SK-N-SH treated with all-trans-retinoic acid at 6 μM for 48 hours (cell line): ENCODE results near the gene TEKT3.

Experiments
- ATAC-seq: fragments of 200-7000 bp; cut with Tn5 transposase; 3 replicates; pipeline ENCODE4 v1.9.1; 2020; ENCODE audit warnings: mild to moderate bottlenecking, moderate library complexity
- ARNTL ChIP-seq: fragments of 450-650 bp; formaldehyde crosslinking; IDR thresholded peaks from 2 replicates; pipeline ENCODE4 v1.5.0; 2020; ENCODE audit warnings: low read depth, mild to moderate bottlenecking, moderate library complexity, borderline replicate concordance
- BACH2 ChIP-seq: fragments of 250-450 bp; sonication (Bioruptor Pico); IDR thresholded peaks from 2 replicates; pipeline ENCODE4 v1.9.0; 2021; ENCODE audit warnings: mild to moderate bottlenecking, borderline replicate concordance
- CREB5 ChIP-seq: fragments of 250-450 bp; sonication (Bioruptor Pico); IDR thresholded peaks from 2 replicates; pipeline ENCODE4 v1.5.1; 2020; ENCODE audit warnings: low read depth, mild to moderate bottlenecking, moderate library complexity
- CSDC2 ChIP-seq: fragments of 250-450 bp; sonication (Bioruptor Pico); IDR thresholded peaks from 2 replicates; pipeline ENCODE4 v1.5.0; 2020; ENCODE audit warnings: mild to moderate bottlenecking, moderate library complexity
- CSRNP3 ChIP-seq: fragments of 250-450 bp; sonication (Bioruptor Pico); IDR thresholded peaks from 2 replicates; pipeline ENCODE4 v1.5.1; 2021; ENCODE audit warnings: mild to moderate bottlenecking, moderate library complexity
- ESRRG ChIP-seq: fragments of 250-450 bp; sonication (Bioruptor Pico); IDR thresholded peaks from 2 replicates; pipeline ENCODE4 v1.6.1; 2021; ENCODE audit warnings: mild to moderate bottlenecking
- GLIS3 ChIP-seq: fragments of 250-450 bp; sonication (Bioruptor Pico); IDR thresholded peaks from 2 replicates; pipeline ENCODE4 v1.5.0; 2020; ENCODE audit warnings: mild to moderate bottlenecking, moderate library complexity
- ISL1 ChIP-seq: fragments of 250-450 bp; sonication (Bioruptor Pico); IDR thresholded peaks from 2 replicates; pipeline ENCODE4 v2.1.2; 2022; ENCODE audit warnings: mild to moderate bottlenecking, moderate library complexity
- OSR1 ChIP-seq: fragments of 250-450 bp; sonication (Bioruptor Pico); IDR thresholded peaks from 2 replicates; pipeline ENCODE4 v1.8.0; 2022; ENCODE audit warnings: moderate library complexity, mild to moderate bottlenecking, inconsistent platforms
- PATZ1 ChIP-seq: fragments of 250-450 bp; sonication (Bioruptor Pico); IDR thresholded peaks from 2 replicates; pipeline ENCODE4 v1.8.0; 2020; ENCODE audit warnings: mild to moderate bottlenecking, moderate library complexity, borderline replicate concordance
- POU6F1 ChIP-seq: fragments of 250-450 bp; sonication (Bioruptor Pico); IDR thresholded peaks from 2 replicates; pipeline ENCODE4 v1.8.0; 2021; ENCODE audit warnings: low read depth, mild to moderate bottlenecking, moderate library complexity, borderline replicate concordance
- SNAI2 ChIP-seq: fragments of 250-450 bp; sonication (Bioruptor Pico); IDR thresholded peaks from 2 replicates; pipeline ENCODE4 v1.5.0; 2020; ENCODE audit warnings: mild to moderate bottlenecking, moderate library complexity
- TCF4 ChIP-seq: fragments of 250-450 bp; sonication (Bioruptor Pico); IDR thresholded peaks from 2 replicates; pipeline ENCODE4 v1.8.0; 2021; ENCODE audit warnings: mild to moderate bottlenecking, moderate library complexity, borderline replicate concordance
- TOX ChIP-seq: fragments of 250-450 bp; sonication (Bioruptor Pico); IDR thresholded peaks from 2 replicates; pipeline ENCODE4 v1.8.0; 2021; ENCODE audit warnings: mild to moderate bottlenecking, moderate library complexity, borderline replicate concordance
- TSHZ2 ChIP-seq: fragments of 250-450 bp; sonication (Bioruptor Pico); IDR thresholded peaks from 2 replicates; pipeline ENCODE4 v1.5.0; 2020; ENCODE audit warnings: mild to moderate bottlenecking, moderate library complexity
- ZC3H10 ChIP-seq: fragments of 250-450 bp; sonication (Bioruptor Pico); IDR thresholded peaks from 2 replicates; pipeline ENCODE4 v1.5.1; 2021; ENCODE audit warnings: mild to moderate bottlenecking, moderate library complexity
- ZFP3 ChIP-seq: fragments of 250-450 bp; sonication (Bioruptor Pico); IDR thresholded peaks from 2 replicates; pipeline ENCODE4 v1.5.0; 2020; ENCODE audit warnings: mild to moderate bottlenecking, moderate library complexity
- ZFP30 ChIP-seq: fragments of 450-650 bp; formaldehyde crosslinking; IDR thresholded peaks from 2 replicates; pipeline ENCODE4 v1.5.0; 2022; ENCODE audit warnings: mild to moderate bottlenecking, moderate library complexity
- ZNF565 ChIP-seq: fragments of 450-650 bp; formaldehyde crosslinking; conservative IDR thresholded peaks from 2 replicates; pipeline ENCODE4 v1.5.0; 2020; ENCODE audit warnings: low read depth, mild to moderate bottlenecking, moderate library complexity
- ZNF70 ChIP-seq: fragments of 450-650 bp; formaldehyde crosslinking; IDR thresholded peaks from 2 replicates; pipeline ENCODE4 v1.5.0; 2020; ENCODE audit warnings: mild to moderate bottlenecking, moderate library complexity
- ZNF8 ChIP-seq: fragments of 450-650 bp; formaldehyde crosslinking; IDR thresholded peaks from 2 replicates; pipeline ENCODE4 v1.5.0; 2020; ENCODE audit warnings: mild to moderate bottlenecking, moderate library complexity

The TEKT3 gene

GRCh38 chr17:15269780-15270089 lies 71.7 kb downstream of the TEKT3 start:
- no peak for ATAC-seq
- TF ChIP-seq CREB5 (CRISPR knock-in tag) (no peak), TSHZ2 (CRISPR knock-in tag) (no peak), ZFP30 (no peak), CSDC2 (CRISPR knock-in tag) (no peak), ZC3H10 (no peak), ZNF70 (CRISPR knock-in tag) (no peak), GLIS3 (no peak), BACH2 (no peak), CSRNP3 (CRISPR knock-in tag) (no peak), TCF4 (CRISPR knock-in tag) (no peak), ZFP3 (CRISPR knock-in tag) (no peak), ARNTL (CRISPR knock-in tag) (no peak), SNAI2 (CRISPR knock-in tag) (no peak), PATZ1 (no peak), ISL1 (CRISPR knock-in tag) (no peak), ESRRG (no peak), TOX (CRISPR knock-in tag) (no peak), ZNF8 (CRISPR knock-in tag) (no peak), POU6F1 (CRISPR knock-in tag) (no peak), ZNF565 (CRISPR knock-in tag) (no peak)

GRCh38 chr17:15269087-15269779 lies 72.2 kb downstream of the TEKT3 start:
- no peak for ATAC-seq
- no peak for TF ChIP-seq ZNF565 (CRISPR knock-in tag)
- no peak for TF ChIP-seq TCF4 (CRISPR knock-in tag)
- TF ChIP-seq ZFP30: no peak
- TF ChIP-seq PATZ1: no peak
- no peak for TF ChIP-seq POU6F1 (CRISPR knock-in tag)
- no peak for TF ChIP-seq TOX (CRISPR knock-in tag)
- TF ChIP-seq CREB5 (CRISPR knock-in tag): no peak
- no peak for TF ChIP-seq ZC3H10
- no peak for TF ChIP-seq GLIS3
- TF ChIP-seq ZNF8 (CRISPR knock-in tag): no peak
- no peak for TF ChIP-seq OSR1
- no peak for TF ChIP-seq BACH2
- no peak for TF ChIP-seq CSRNP3 (CRISPR knock-in tag)
- no peak for TF ChIP-seq SNAI2 (CRISPR knock-in tag)
- TF ChIP-seq, all 23 proteins: peak for 0
